ENCODE data around the gene TP53BP1. TPM values are rescaled to one million over a fixed set of nuclear protein-coding genes. Genes with fewer than 3 reads are reported as not detected.

Gene TP53BP1
- total and polyA plus RNA-seq, 4 donors = 2.7 to 12.0 (median 7.3) TPM

Other genes starting within 250 kb of the TP53BP1 start
- not detected for gene TGM5, start 226.2 kb downstream of the TP53BP1 start, total RNA-seq
- gene TGM5, start 226.2 kb downstream of the TP53BP1 start, polyA plus RNA-seq = not detected
- gene TGM7, start 190.9 kb downstream of the TP53BP1 start, total RNA-seq = not detected
- gene TGM7, start 190.9 kb downstream of the TP53BP1 start, polyA plus RNA-seq = not detected
- 1 to 10 TPM; 4.0 to 4.3 TPM for gene LCMT2, start 162.6 kb downstream of the TP53BP1 start, total RNA-seq
- gene LCMT2, start 162.6 kb downstream of the TP53BP1 start, polyA plus RNA-seq = 1 to 10 TPM; 3.1 to 3.7 TPM
- gene ZSCAN29, start 122.1 kb downstream of the TP53BP1 start, total RNA-seq = 10 to 100 TPM; 13.4 to 15.6 TPM
- 1 to 10 TPM; 4.1 to 5.8 TPM for gene ZSCAN29, start 122.1 kb downstream of the TP53BP1 start, polyA plus RNA-seq
- gene TUBGCP4, start 122.1 kb downstream of the TP53BP1 start, total RNA-seq = 10 to 100 TPM; 17.1 to 20.5 TPM
- 1 to 10 TPM; 4.6 to 7.7 TPM for gene TUBGCP4, start 122.1 kb downstream of the TP53BP1 start, polyA plus RNA-seq
- gene MAP1A, start 24.5 kb upstream of the TP53BP1 start, total RNA-seq = under 1 TPM; 0.42 to 0.89 TPM
- under 1 TPM; 0.11 to 0.15 TPM for gene MAP1A, start 24.5 kb upstream of the TP53BP1 start, polyA plus RNA-seq
- 10 to 100 TPM; 11.9 to 18.2 TPM for gene PPIP5K1, start 97.1 kb upstream of the TP53BP1 start, total RNA-seq
- gene PPIP5K1, start 97.1 kb upstream of the TP53BP1 start, polyA plus RNA-seq = 1 to 10 TPM; 2.5 to 5.4 TPM
- under 1 TPM in 1 of 2 donors, not detected in 1; 0.37 TPM for gene CKMT1B, start 100.9 kb upstream of the TP53BP1 start, total RNA-seq
- gene CKMT1B, start 100.9 kb upstream of the TP53BP1 start, polyA plus RNA-seq = under 1 TPM in 1 of 2 donors, not detected in 1; 0.03 TPM
- gene STRC, start 125.6 kb upstream of the TP53BP1 start, total RNA-seq = under 1 TPM in 1 of 2 donors, not detected in 1; 0.25 TPM
- gene STRC, start 125.6 kb upstream of the TP53BP1 start, polyA plus RNA-seq = under 1 TPM; 0.02 to 0.29 TPM
- gene CATSPER2, start 155.7 kb upstream of the TP53BP1 start, total RNA-seq = 1 to 10 TPM in 1 of 2 donors, under 1 TPM in 1; 0.33 to 3.4 TPM
- under 1 TPM; 0.16 to 0.74 TPM for gene CATSPER2, start 155.7 kb upstream of the TP53BP1 start, polyA plus RNA-seq
- under 1 TPM in 1 of 2 donors, not detected in 1; 0.65 TPM for gene CKMT1A, start 200.7 kb upstream of the TP53BP1 start, total RNA-seq
- gene CKMT1A, start 200.7 kb upstream of the TP53BP1 start, polyA plus RNA-seq = not detected